NCI-H345 (cell line): ENCODE data around the gene ZNF507.
A peak's percentile ranks its signal among the peaks of the same experiment; 100 is the strongest.

ENCODE experiments used
- DNase-seq: peaks from one replicate; lab custom pipeline; 2025; lab: John Stamatoyannopoulos, UW

Gene ZNF507

GRCh38 chr19:32339988-32340874, 5.2 kb upstream of the ZNF507 start:
- peak; percentile 47 for DNase-seq

GRCh38 chr19:32342695-32343094, 2.7 kb upstream of the ZNF507 start:
- DNase-seq, result no peak

GRCh38 chr19:32343550-32344262, 1.7 kb upstream of the ZNF507 start:
- no peak for DNase-seq

- DNase-seq, result no peak
Observed at GRCh38 chr19:32346901-32347300, 1.5 kb downstream of the ZNF507 start.

GRCh38 chr19:32347573-32347972, 2.2 kb downstream of the ZNF507 start:
- DNase-seq, result no peak

- no peak for DNase-seq
Observed at GRCh38 chr19:32349051-32349450, 3.6 kb downstream of the ZNF507 start.

- no peak for DNase-seq
Observed at GRCh38 chr19:32349724-32350470, 4.5 kb downstream of the ZNF507 start.

- no peak for DNase-seq
Observed at GRCh38 chr19:32350471-32350865, 5.1 kb downstream of the ZNF507 start.

- no peak for DNase-seq
Observed at GRCh38 chr19:32350987-32351348, 5.6 kb downstream of the ZNF507 start.

GRCh38 chr19:32352241-32352630, 6.8 kb downstream of the ZNF507 start:
- DNase-seq, result no peak

GRCh38 chr19:32354345-32354744, 8.9 kb downstream of the ZNF507 start:
- no peak for DNase-seq

- no peak for DNase-seq
Observed at GRCh38 chr19:32355309-32355708, 9.9 kb downstream of the ZNF507 start.

- DNase-seq, result no peak
Observed at GRCh38 chr19:32357720-32358119, 12.3 kb downstream of the ZNF507 start.

- no peak for DNase-seq
Observed at GRCh38 chr19:32358321-32358720, 12.9 kb downstream of the ZNF507 start.

- DNase-seq, result no peak
Observed at GRCh38 chr19:32359581-32359980, 14.2 kb downstream of the ZNF507 start.

GRCh38 chr19:32361574-32362317, 16.3 kb downstream of the ZNF507 start:
- DNase-seq, result no peak

- DNase-seq, result no peak
Observed at GRCh38 chr19:32362318-32362691, 16.9 kb downstream of the ZNF507 start.

- DNase-seq, result no peak
Observed at GRCh38 chr19:32363175-32363574, 17.8 kb downstream of the ZNF507 start.

GRCh38 chr19:32363632-32364031, 18.2 kb downstream of the ZNF507 start:
- DNase-seq, result no peak

GRCh38 chr19:32364040-32364439, 18.6 kb downstream of the ZNF507 start:
- no peak for DNase-seq

GRCh38 chr19:32367063-32367462, 21.7 kb downstream of the ZNF507 start:
- DNase-seq, result no peak

GRCh38 chr19:32367948-32368536, 22.6 kb downstream of the ZNF507 start:
- no peak for DNase-seq
